Mesenchymal stem cell (in vitro differentiated cells and primary cell): Measurements from ENCODE around the gene NFIB.

Experiments
- DNase-seq: peaks from one replicate; pipeline ENCODE4 v3.0.0-alpha.2; 2013
- H2AFZ ChIP-seq: one replicate; pipeline ENCODE4 v1.6.1; 2013; ENCODE audit warnings: low read depth, mild to moderate bottlenecking, control low read depth, inconsistent platforms, low read length, moderate library complexity
- H2AK5ac ChIP-seq: 2 replicates; pipeline ENCODE4 v1.6.1; 2013; ENCODE audit warnings: low read length, moderate library complexity, mild to moderate bottlenecking, inconsistent platforms; ENCODE audit not compliant: severe bottlenecking
- H2BK120ac ChIP-seq: one replicate; pipeline ENCODE4 v1.6.1; 2013; ENCODE audit warnings: low read depth, mild to moderate bottlenecking, inconsistent platforms, low read length, moderate library complexity
- H2BK12ac ChIP-seq, 2 experiments: one replicate each; pipeline ENCODE4 v1.6.1; 2013; ENCODE audit warnings: inconsistent platforms in 2 of 2, low read length in 2 of 2, mild to moderate bottlenecking in 2 of 2, moderate library complexity in 2 of 2, control low read depth in 1 of 2
- H2BK15ac ChIP-seq: one replicate; pipeline ENCODE4 v1.6.1; 2013; ENCODE audit warnings: mild to moderate bottlenecking, low read depth, inconsistent platforms; ENCODE audit not compliant: poor library complexity, severe bottlenecking
- H2BK5ac ChIP-seq: 2 replicates; pipeline ENCODE4 v1.6.1; 2013; ENCODE audit warnings: low read depth, mild to moderate bottlenecking, low read length, control low read depth, inconsistent platforms; ENCODE audit not compliant: poor library complexity, severe bottlenecking
- H3K14ac ChIP-seq, 2 experiments: one replicate each; pipeline ENCODE4 v1.6.1; 2013; ENCODE audit warnings: inconsistent platforms in 2 of 2, low read length in 2 of 2, control low read depth in 1 of 2, mild to moderate bottlenecking in 1 of 2, moderate library complexity in 1 of 2
- H3K18ac ChIP-seq, 2 experiments: one replicate each; pipeline ENCODE4 v1.6.1; 2013; ENCODE audit warnings: inconsistent platforms in 2 of 2, low read length in 2 of 2, control low read depth in 1 of 2, low read depth in 1 of 2, mild to moderate bottlenecking in 1 of 2
- H3K23ac ChIP-seq, 2 experiments: one replicate each; pipeline ENCODE4 v1.6.1; 2013; ENCODE audit warnings: inconsistent platforms in 2 of 2, low read length in 2 of 2, mild to moderate bottlenecking in 2 of 2, moderate library complexity in 2 of 2, control low read depth in 1 of 2
- H3K27ac ChIP-seq: 2 replicates; pipeline ENCODE4 v1.5.1; 2013; ENCODE audit warnings: mild to moderate bottlenecking, moderate library complexity, low read length, control low read depth, inconsistent platforms; ENCODE audit not compliant: poor library complexity, severe bottlenecking
- H3K27me3 ChIP-seq, 2 experiments: 2 replicates each; pipeline versions ENCODE4 v1.6.1 to v1.7.0; 2013; ENCODE audit warnings: low read length in 2 of 2, mild to moderate bottlenecking in 2 of 2, moderate library complexity in 2 of 2, control low read depth in 1 of 2, inconsistent platforms in 1 of 2; ENCODE audit not compliant: control insufficient read depth in 1 of 2, insufficient read depth in 1 of 2
- H3K36me3 ChIP-seq, 2 experiments: 2 replicates each; pipeline versions ENCODE4 v1.6.1 to v1.7.0; 2013; ENCODE audit warnings: low read length in 2 of 2, control low read depth in 1 of 2, inconsistent platforms in 1 of 2, low read depth in 1 of 2, mild to moderate bottlenecking in 1 of 2; ENCODE audit not compliant: insufficient read depth in 2 of 2, control insufficient read depth in 1 of 2
- H3K4ac ChIP-seq, 2 experiments: one replicate each; pipeline ENCODE4 v1.6.1; 2013; ENCODE audit warnings: inconsistent platforms in 2 of 2, low read length in 2 of 2, mild to moderate bottlenecking in 2 of 2, moderate library complexity in 2 of 2, control low read depth in 1 of 2, low read depth in 1 of 2
- H3K4me1 ChIP-seq: 2 replicates; pipeline ENCODE4 v1.6.1; 2013; ENCODE audit warnings: low read depth, low read length, control low read depth; ENCODE audit not compliant: control insufficient read depth, insufficient read depth
- H3K4me2 ChIP-seq: 2 replicates; pipeline ENCODE4 v1.6.1; 2013; ENCODE audit warnings: low read length, mild to moderate bottlenecking, inconsistent platforms; ENCODE audit not compliant: poor library complexity, severe bottlenecking
- H3K4me3 ChIP-seq, 2 experiments: 2 replicates each; pipeline versions ENCODE4 v1.5.1 to v1.7.0; 2013; ENCODE audit warnings: low read length in 2 of 2, mild to moderate bottlenecking in 2 of 2, control low read depth in 1 of 2, low read depth in 1 of 2; ENCODE audit not compliant: insufficient read depth in 1 of 2
- H3K79me1 ChIP-seq: replicated peaks from 2 replicates; pipeline ENCODE4 v1.6.1; 2013; ENCODE audit warnings: mild to moderate bottlenecking, control low read depth, low read length, inconsistent platforms; ENCODE audit not compliant: poor library complexity, severe bottlenecking
- H3K9ac ChIP-seq: 2 replicates; pipeline ENCODE4 v1.7.0; 2013; ENCODE audit warnings: mild to moderate bottlenecking, low read length, moderate library complexity
- H3K9me3 ChIP-seq: 2 replicates; pipeline ENCODE4 v1.7.0; 2013; ENCODE audit warnings: mild to moderate bottlenecking, low read length; ENCODE audit not compliant: control insufficient read depth
- H4K8ac ChIP-seq: one replicate; pipeline ENCODE4 v1.6.1; 2013; ENCODE audit warnings: inconsistent platforms, mild to moderate bottlenecking, low read length, moderate library complexity
- H4K91ac ChIP-seq: one replicate; pipeline ENCODE4 v1.6.1; 2013; ENCODE audit warnings: mild to moderate bottlenecking, low read length, inconsistent platforms
- whole genome bisulfite sequencing: methylation state at CpG from one replicate; pipeline ENCODE4 v1.1.7; 2013; ENCODE audit warnings: mixed read lengths; 5-methylcytosine and 5-hydroxymethylcytosine counted together

Gene NFIB

GRCh38 chr9:14051419-14051818 is 262.5 kb downstream of the NFIB start:
- Histone ChIP-seq H3K9ac (no peak overlapping the region), H3K4me2 (no peak overlapping the region), H3K36me3 (no peaks in the 10 kb centered on the region), H3K4me1 (no peaks in the 10 kb centered on the region), H3K4ac (no peak overlapping the region), H3K27me3 (no peaks in the 10 kb centered on the region), H4K91ac (no peak overlapping the region), H3K79me1 (no peaks in the 10 kb centered on the region), H3K14ac (no peak overlapping the region), H4K8ac (no peak overlapping the region), H2BK120ac (no peak overlapping the region), H2BK5ac (no peak overlapping the region), H3K27ac (no peak overlapping the region), H2BK15ac (no peak overlapping the region), H3K23ac (no peak overlapping the region), H2AFZ (no peak overlapping the region), H3K18ac (no peak overlapping the region), H3K4me3 (no peak overlapping the region), H3K9me3 (peaks cover 22% of the 10 kb centered on the region), H2BK12ac (no peak overlapping the region), H2AK5ac (no peak overlapping the region)
- peak; percentile 7 for DNase-seq

DNA sequence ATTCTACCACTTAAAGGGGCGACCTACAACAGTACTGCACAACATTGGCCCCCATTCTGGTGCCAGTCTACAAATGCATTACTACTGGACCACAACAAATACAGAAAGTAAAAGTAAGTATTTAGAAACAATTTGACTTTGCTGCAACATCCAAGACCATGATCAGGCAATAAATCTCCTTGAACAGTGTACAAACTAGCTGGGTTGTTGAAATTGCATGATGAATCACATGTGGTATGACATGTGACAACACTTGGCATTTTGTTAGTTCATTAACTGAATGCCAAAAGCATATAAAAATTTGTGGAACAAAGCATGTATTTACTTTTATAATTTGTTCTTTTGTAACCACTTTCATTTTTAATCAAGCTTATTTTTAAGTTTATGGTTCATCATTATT is 270.5 kb downstream of the NFIB start:
- DNase-seq: peak; percentile 30
- Histone ChIP-seq H4K91ac (no peak overlapping the region), H3K4me3 (no peak overlapping the region), H3K79me1 (no peaks in the 10 kb centered on the region), H3K14ac (no peak overlapping the region), H3K27ac (no peak overlapping the region), H4K8ac (no peak overlapping the region), H3K27me3 (no peaks in the 10 kb centered on the region), H3K36me3 (no peaks in the 10 kb centered on the region), H2AK5ac (no peak overlapping the region), H2BK5ac (no peak overlapping the region), H2AFZ (no peak overlapping the region), H2BK120ac (no peak overlapping the region), H2BK12ac (no peak overlapping the region), H3K18ac (no peak overlapping the region), H2BK15ac (no peak overlapping the region), H3K4ac (no peak overlapping the region), H3K23ac (no peak overlapping the region), H3K9ac (no peak overlapping the region), H3K4me2 (no peak overlapping the region), H3K4me1 (no peaks in the 10 kb centered on the region), H3K9me3 (no peaks in the 10 kb centered on the region)
- 88% methylated on average over 1 of the region's 1 CpG for WGBS

DNA sequence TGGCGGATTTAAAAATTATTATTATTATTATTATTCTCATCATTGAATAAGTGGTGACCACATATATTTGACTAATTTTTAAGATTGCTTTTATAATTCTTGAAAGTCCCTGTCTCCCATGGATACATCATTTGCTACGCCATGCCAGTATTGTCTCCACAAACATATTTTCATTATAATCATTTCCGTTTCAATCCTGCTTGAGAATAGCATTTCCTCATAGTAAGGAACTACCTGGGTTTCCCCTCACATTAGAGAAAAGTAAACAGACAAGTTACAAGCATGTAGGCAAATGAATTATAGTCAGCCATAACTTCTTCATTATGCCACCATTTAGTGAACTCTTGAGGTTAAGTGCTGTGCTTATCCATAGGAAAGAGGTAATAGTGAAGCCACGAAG is 276.6 kb downstream of the NFIB start:
- WGBS: 91% methylated on average over 3 of the region's 4 CpGs
- no peak overlapping the region for H2AFZ ChIP-seq
- no peak overlapping the region for H3K18ac ChIP-seq
- no peak overlapping the region for H3K23ac ChIP-seq
- no peaks in the 10 kb centered on the region for H3K79me1 ChIP-seq
- no peak overlapping the region for H4K91ac ChIP-seq
- no peak overlapping the region for H3K14ac ChIP-seq
- no peak overlapping the region for H2AK5ac ChIP-seq
- H3K4ac ChIP-seq: no peak overlapping the region
- no peak overlapping the region for H3K4me3 ChIP-seq
- no peak overlapping the region for H2BK15ac ChIP-seq
- H4K8ac ChIP-seq: no peak overlapping the region
- H2BK5ac ChIP-seq: no peak overlapping the region
- no peak overlapping the region for H3K4me2 ChIP-seq
- no peak overlapping the region for H2BK120ac ChIP-seq
- no peak overlapping the region for H2BK12ac ChIP-seq
- no peak overlapping the region for H3K27ac ChIP-seq
- no peaks in the 10 kb centered on the region for H3K4me1 ChIP-seq
- H3K36me3 ChIP-seq: no peaks in the 10 kb centered on the region
- H3K27me3 ChIP-seq: no peaks in the 10 kb centered on the region
- H3K9ac ChIP-seq: no peak overlapping the region
- DNase-seq: no peak
- H3K9me3 ChIP-seq: no peaks in the 10 kb centered on the region

GRCh38 chr9:14033067-14033466 is 280.9 kb downstream of the NFIB start:
- Histone ChIP-seq H3K27me3 (no peaks in the 10 kb centered on the region), H3K4ac (no peak overlapping the region), H3K4me1 (peaks cover 2% of the 10 kb centered on the region), H2AK5ac (no peak overlapping the region), H4K91ac (no peak overlapping the region), H3K14ac (no peak overlapping the region), H4K8ac (no peak overlapping the region), H3K18ac (no peak overlapping the region), H3K27ac (no peak overlapping the region), H2BK5ac (no peak overlapping the region), H3K9me3 (no peaks in the 10 kb centered on the region), H3K9ac (no peak overlapping the region), H3K4me3 (no peak overlapping the region), H2BK12ac (no peak overlapping the region), H2BK15ac (no peak overlapping the region), H2AFZ (no peak overlapping the region), H3K23ac (no peak overlapping the region), H3K4me2 (no peak overlapping the region), H3K79me1 (no peaks in the 10 kb centered on the region), H2BK120ac (no peak overlapping the region), H3K36me3 (no peaks in the 10 kb centered on the region)
- 100% methylated on average over 1 of the region's 3 CpGs for WGBS
- DNase-seq: no peak
